Mesendoderm (in vitro differentiated cells): Measurements from ENCODE around the gene NME4.
A peak's percentile ranks its signal among the peaks of the same experiment; 100 is the strongest.

Source experiments
- DNase-seq: peaks from one replicate; pipeline ENCODE4 v3.0.0; 2013
- H2AK5ac ChIP-seq: 2 replicates; pipeline ENCODE4 v1.6.1; 2013; ENCODE audit warnings: low read length, inconsistent platforms
- H2BK120ac ChIP-seq: 2 replicates; pipeline ENCODE4 v1.6.1; 2013; ENCODE audit warnings: low read depth, mild to moderate bottlenecking, low read length, moderate library complexity, mixed read lengths
- H2BK15ac ChIP-seq: replicated peaks from 2 replicates; pipeline ENCODE4 v1.6.1; 2013; ENCODE audit warnings: low read depth, mild to moderate bottlenecking, moderate library complexity
- H2BK5ac ChIP-seq: 2 replicates; pipeline ENCODE4 v1.6.1; 2013; ENCODE audit warnings: low read length, inconsistent platforms
- H3K18ac ChIP-seq: 2 replicates; pipeline ENCODE4 v1.6.1; 2013; ENCODE audit warnings: mild to moderate bottlenecking, low read length, mixed read lengths
- H3K23ac ChIP-seq: one replicate; pipeline ENCODE4 v1.6.1; 2013; ENCODE audit warnings: low read length
- H3K27ac ChIP-seq: 2 replicates; pipeline ENCODE4 v1.5.1; 2013; ENCODE audit warnings: low read depth, mild to moderate bottlenecking, inconsistent platforms, low read length, moderate library complexity
- H3K27me3 ChIP-seq: 2 replicates; pipeline ENCODE4 v1.6.1; 2013; ENCODE audit warnings: low read length, control low read depth, mild to moderate bottlenecking, inconsistent platforms; ENCODE audit not compliant: insufficient read depth, poor library complexity
- H3K36me3 ChIP-seq: 2 replicates; pipeline ENCODE4 v1.6.1; 2013; ENCODE audit warnings: low read length, inconsistent platforms; ENCODE audit not compliant: control insufficient read depth, insufficient read depth
- H3K4ac ChIP-seq: one replicate; pipeline ENCODE4 v1.6.1; 2013; ENCODE audit warnings: low read depth, mild to moderate bottlenecking, low read length, moderate library complexity
- H3K4me1 ChIP-seq: 2 replicates; pipeline ENCODE4 v1.6.1; 2013; ENCODE audit warnings: low read depth, low read length, inconsistent platforms; ENCODE audit not compliant: control insufficient read depth
- H3K4me2 ChIP-seq: 2 replicates; pipeline ENCODE4 v1.6.1; 2013; ENCODE audit warnings: low read length
- H3K4me3 ChIP-seq: 2 replicates; pipeline ENCODE4 v1.5.1; 2013; ENCODE audit warnings: mild to moderate bottlenecking, low read length
- H3K56ac ChIP-seq: one replicate; pipeline ENCODE4 v1.6.1; 2013; ENCODE audit warnings: low read length
- H3K79me1 ChIP-seq: 2 replicates; pipeline ENCODE4 v1.6.1; 2013; ENCODE audit warnings: low read length, inconsistent platforms
- H3K79me2 ChIP-seq: 2 replicates; pipeline ENCODE4 v1.6.1; 2013; ENCODE audit warnings: mild to moderate bottlenecking, low read length; ENCODE audit not compliant: control insufficient read depth, insufficient read depth
- H3K9ac ChIP-seq: 2 replicates; pipeline ENCODE4 v1.6.1; 2013; ENCODE audit warnings: low read length, inconsistent platforms
- H4K5ac ChIP-seq: one replicate; pipeline ENCODE4 v1.6.1; 2013; ENCODE audit warnings: low read length
- H4K8ac ChIP-seq: one replicate; pipeline ENCODE4 v1.6.1; 2013; ENCODE audit warnings: low read depth, mild to moderate bottlenecking, control low read depth, low read length, moderate library complexity
- WGBS: extraction: QIAGEN DNeasy Blood & Tissue Kit; methylation state at CpG from one replicate; pipeline ENCODE4 v1.1.7; 2013; ENCODE audit warnings: low lambda C conversion rate, missing lambda C conversion rate; ENCODE audit not compliant: insufficient coverage; ENCODE audit errors: extremely low coverage; 5-methylcytosine and 5-hydroxymethylcytosine counted together

Gene NME4

DNA sequence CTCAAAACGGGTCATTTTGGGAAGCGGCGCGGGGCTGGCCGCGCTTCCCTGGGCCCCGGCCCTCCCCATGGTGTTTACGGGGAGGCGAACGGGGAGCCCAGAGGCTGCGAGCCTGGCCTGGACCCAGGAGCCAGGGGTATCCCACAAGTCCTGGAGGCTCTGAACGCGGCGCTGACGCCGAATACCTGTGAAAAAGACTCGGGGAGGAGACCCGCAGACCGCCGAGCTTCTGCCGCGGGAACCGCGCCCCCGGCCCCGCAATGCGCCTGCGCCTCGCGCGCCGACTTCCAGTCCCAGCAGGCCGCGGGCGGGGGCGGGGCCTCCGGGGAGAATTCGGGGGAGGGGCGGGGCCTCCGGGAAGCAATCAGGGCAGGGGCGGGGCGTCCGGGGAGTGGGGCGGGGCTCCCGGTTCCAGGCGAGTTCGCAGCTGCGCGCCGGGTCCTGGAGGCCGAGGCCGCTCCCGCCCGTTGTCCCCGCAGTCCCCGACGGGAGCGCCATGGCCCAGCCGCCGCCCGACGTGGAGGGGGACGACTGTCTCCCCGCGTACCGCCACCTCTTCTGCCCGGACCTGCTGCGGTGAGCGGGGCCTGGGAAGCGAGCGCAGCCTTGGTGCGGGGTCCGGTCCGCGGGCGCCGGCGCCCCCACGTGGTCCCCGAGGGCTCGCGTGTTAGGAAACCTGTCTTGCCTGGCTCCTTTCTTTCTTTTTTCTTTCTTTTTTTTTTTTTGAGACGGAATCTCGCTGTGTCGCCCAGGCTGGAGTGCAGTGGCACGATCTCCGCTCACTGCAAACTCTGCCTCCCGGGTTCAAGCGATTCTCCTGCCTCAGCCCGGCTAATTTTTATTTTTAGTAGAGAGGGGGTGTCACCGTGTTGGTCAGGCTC, 4.7 kb downstream of the NME4 start, which contains the start of gene DECR2:
TSS of gene DECR2 (plus strand) at position 418 of the 881 bp plus-strand sequence. CDS start at position 497, 79 bp downstream.
- WGBS = no CpG with 5 or more reads among the region's 91 CpGs
- Histone ChIP-seq H2BK120ac (no peak within 1 kb of the TSS), H3K27me3 (no peaks in the 10 kb centered on the region), H3K79me1 (peaks cover 9% of the 10 kb centered on the region), H3K9ac (peak within 1 kb of the TSS; percentile 95), H3K27ac (peak within 1 kb of the TSS; percentile 85), H3K79me2 (peaks cover 2% of the 10 kb centered on the region), H3K4me3 (peak within 1 kb of the TSS; percentile 60), H3K23ac (no peak within 1 kb of the TSS), H2AK5ac (no peak within 1 kb of the TSS), H2BK5ac (no peak within 1 kb of the TSS), H3K4ac (no peak within 1 kb of the TSS), H3K18ac (peak within 1 kb of the TSS; percentile 17), H4K8ac (no peak within 1 kb of the TSS), H3K4me1 (no peaks in the 10 kb centered on the region), H3K36me3 (peaks cover 7% of the 10 kb centered on the region), H4K5ac (no peak within 1 kb of the TSS), H3K4me2 (peak within 1 kb of the TSS; percentile 56), H3K56ac (peak within 1 kb of the TSS; percentile 96), H2BK15ac (no peak within 1 kb of the TSS)
- DNase-seq = peak; percentile 93

- no CpG with 5 or more reads among the region's 12 CpGs for WGBS
- no peak overlapping the region for H4K8ac ChIP-seq
- H3K4me3 ChIP-seq = no peak overlapping the region
- no peak overlapping the region for H3K9ac ChIP-seq
- no peaks in the 10 kb centered on the region for H3K4me1 ChIP-seq
- no peak overlapping the region for H3K27ac ChIP-seq
- no peak overlapping the region for H2BK120ac ChIP-seq
- H3K18ac ChIP-seq = no peak overlapping the region
- H3K4ac ChIP-seq = no peak overlapping the region
- H4K5ac ChIP-seq = no peak overlapping the region
- peaks cover 3% of the 10 kb centered on the region for H3K36me3 ChIP-seq
- no peaks in the 10 kb centered on the region for H3K79me2 ChIP-seq
- H3K56ac ChIP-seq = no peak overlapping the region
- no peak overlapping the region for H3K4me2 ChIP-seq
- no peak overlapping the region for H2BK5ac ChIP-seq
- no peaks in the 10 kb centered on the region for H3K27me3 ChIP-seq
- H3K79me1 ChIP-seq = peaks cover under 1% of the 10 kb centered on the region
- no peak overlapping the region for H2BK15ac ChIP-seq
- no peak for DNase-seq
- H2AK5ac ChIP-seq = no peak overlapping the region
- no peak overlapping the region for H3K23ac ChIP-seq
Measured at GRCh38 chr16:404971-405486, 8.0 kb downstream of the NME4 start.

- Histone ChIP-seq H3K18ac (no peak overlapping the region), H2AK5ac (no peak overlapping the region), H3K4me2 (no peak overlapping the region), H3K36me3 (no peaks in the 10 kb centered on the region), H2BK15ac (no peak overlapping the region), H2BK120ac (no peak overlapping the region), H3K56ac (no peak overlapping the region), H3K23ac (no peak overlapping the region), H2BK5ac (no peak overlapping the region), H4K8ac (no peak overlapping the region), H3K4ac (no peak overlapping the region), H3K9ac (no peak overlapping the region), H4K5ac (no peak overlapping the region), H3K79me2 (no peaks in the 10 kb centered on the region), H3K4me3 (no peak overlapping the region), H3K27ac (no peak overlapping the region), H3K27me3 (no peaks in the 10 kb centered on the region), H3K4me1 (no peaks in the 10 kb centered on the region), H3K79me1 (no peaks in the 10 kb centered on the region)
- WGBS = no CpG with 5 or more reads among the region's 27 CpGs
- DNase-seq = no peak
Measured at GRCh38 chr16:405548-406506, 8.8 kb downstream of the NME4 start.

DNA sequence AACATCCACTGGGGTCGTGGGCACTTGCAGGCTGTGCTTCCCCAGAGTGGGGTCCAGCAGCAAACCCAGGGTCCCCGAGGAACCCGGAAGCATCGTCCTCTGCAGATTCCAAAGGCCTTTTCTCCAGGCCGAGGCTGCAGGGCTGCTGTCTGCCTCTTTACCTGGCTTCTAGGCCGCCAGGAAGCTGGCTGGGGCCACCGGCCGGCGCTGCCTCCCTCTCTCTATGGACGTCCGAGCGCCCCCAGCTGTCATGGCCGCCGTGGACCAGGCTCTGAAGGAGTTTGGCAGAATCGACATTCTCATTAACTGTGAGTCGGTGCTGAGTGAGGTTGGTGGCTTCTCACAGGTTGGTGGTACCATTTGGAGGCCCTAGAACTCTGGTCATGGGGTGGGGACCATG, 10.3 kb downstream of the NME4 start:
- no peaks in the 10 kb centered on the region for H3K79me2 ChIP-seq
- H3K9ac ChIP-seq = no peak overlapping the region
- H3K4me1 ChIP-seq = no peaks in the 10 kb centered on the region
- H3K4me3 ChIP-seq = no peak overlapping the region
- no CpG with 5 or more reads among the region's 16 CpGs for WGBS
- no peak for DNase-seq
- no peak overlapping the region for H4K8ac ChIP-seq
- no peak overlapping the region for H3K18ac ChIP-seq
- no peak overlapping the region for H3K27ac ChIP-seq
- no peaks in the 10 kb centered on the region for H3K79me1 ChIP-seq
- no peaks in the 10 kb centered on the region for H3K36me3 ChIP-seq
- H3K4me2 ChIP-seq = no peak overlapping the region
- H2BK15ac ChIP-seq = no peak overlapping the region
- no peak overlapping the region for H4K5ac ChIP-seq
- H2AK5ac ChIP-seq = no peak overlapping the region
- no peak overlapping the region for H3K23ac ChIP-seq
- no peaks in the 10 kb centered on the region for H3K27me3 ChIP-seq
- no peak overlapping the region for H2BK5ac ChIP-seq
- H2BK120ac ChIP-seq = no peak overlapping the region
- no peak overlapping the region for H3K56ac ChIP-seq
- no peak overlapping the region for H3K4ac ChIP-seq

DNA sequence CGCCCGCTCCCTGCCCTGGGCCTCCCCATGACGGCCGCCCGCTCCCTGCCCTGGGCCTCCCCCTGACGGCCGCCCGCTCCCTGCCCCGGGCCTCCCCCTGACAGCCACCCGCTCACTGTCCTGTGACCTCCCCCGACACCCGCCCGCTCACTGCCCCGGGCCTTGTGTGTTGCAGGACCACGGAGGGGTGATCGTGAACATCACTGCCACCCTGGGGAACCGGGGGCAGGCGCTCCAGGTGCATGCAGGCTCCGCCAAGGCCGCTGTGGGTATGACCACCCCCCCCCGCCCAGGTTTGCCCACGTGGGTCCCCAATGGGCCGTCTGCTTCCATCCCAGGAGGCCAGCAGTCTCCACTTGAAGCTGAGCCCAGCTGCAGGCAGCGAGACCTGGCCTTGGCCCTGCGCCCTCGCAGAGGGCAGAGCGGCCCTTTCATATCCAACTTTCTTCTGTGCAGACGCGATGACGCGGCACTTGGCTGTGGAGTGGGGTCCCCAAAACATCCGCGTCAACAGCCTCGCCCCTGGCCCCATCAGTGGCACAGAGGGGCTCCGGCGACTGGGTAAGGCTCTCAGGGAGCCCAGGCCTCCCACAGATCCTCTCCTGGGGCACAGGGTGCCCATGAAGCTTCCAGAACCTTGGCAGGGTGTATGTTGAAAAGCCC, 13.6 kb downstream of the NME4 start:
- Histone ChIP-seq H3K18ac (no peak overlapping the region), H3K79me2 (no peaks in the 10 kb centered on the region), H3K4me2 (no peak overlapping the region), H2BK5ac (no peak overlapping the region), H3K36me3 (no peaks in the 10 kb centered on the region), H4K5ac (no peak overlapping the region), H2BK120ac (no peak overlapping the region), H3K9ac (no peak overlapping the region), H2AK5ac (no peak overlapping the region), H3K79me1 (no peaks in the 10 kb centered on the region), H3K4me3 (no peak overlapping the region), H3K4ac (no peak overlapping the region), H3K23ac (no peak overlapping the region), H2BK15ac (no peak overlapping the region), H3K56ac (no peak overlapping the region), H3K4me1 (no peaks in the 10 kb centered on the region), H4K8ac (no peak overlapping the region), H3K27me3 (no peaks in the 10 kb centered on the region), H3K27ac (no peak overlapping the region)
- no peak for DNase-seq
- no CpG with 5 or more reads among the region's 36 CpGs for WGBS
